HEK293 (cell line): ENCODE results near the gene AFF3.

Experiments
- CTCF ChIA-PET: fragments of 350-600 bp; formaldehyde crosslinking; extraction: SDS; loops from one replicate; lab custom pipeline; 2021; ENCODE audit warnings: antibody characterized with exemption; lab: Yijun Ruan, JAX
- POLR2A ChIA-PET: fragments of 300-600 bp; formaldehyde crosslinking; extraction: SDS; loops from one replicate; lab custom pipeline; 2020; ENCODE audit warnings: antibody characterized with exemption, inconsistent platforms; lab: Yijun Ruan, JAX
- H3K27ac ChIP-seq: fragments of 200-500 bp; sonication (Bioruptor generic); 2 replicates; pipeline ENCODE4 v1.5.1; 2014; ENCODE audit warnings: low read depth, low read length, control low read depth, inconsistent platforms; ENCODE audit errors: extremely low read depth
- H3K36me3 ChIP-seq, 2 experiments: fragments of 200-500 bp in 1 of 2; sonication (Bioruptor generic) in 1 of 2; 1 replicate in 1 of 2; 2 replicates in 1 of 2; pipeline ENCODE4 v1.5.1; 2014 to 2017; ENCODE audit warnings: inconsistent platforms in 2 of 2, low read length in 2 of 2; ENCODE audit not compliant: control insufficient read depth in 2 of 2, insufficient read depth in 1 of 2
- H3K4me1 ChIP-seq: fragments of 200-500 bp; sonication (Bioruptor generic); 2 replicates; pipeline ENCODE4 v1.5.1; 2014; ENCODE audit warnings: mild to moderate bottlenecking, low read length, inconsistent platforms; ENCODE audit not compliant: control insufficient read depth, insufficient read depth
- H3K4me3 ChIP-seq: 2 replicates; pipeline ENCODE4 v1.5.1; 2011; ENCODE audit warnings: low read depth, mild to moderate bottlenecking, control low read depth, low read length, moderate library complexity
- H3K9me3 ChIP-seq: fragments of 200-500 bp; sonication (Bioruptor generic); 2 replicates; pipeline ENCODE4 v1.5.1; 2014; ENCODE audit warnings: low read depth, low read length, inconsistent platforms; ENCODE audit not compliant: control insufficient read depth, insufficient read depth
- ELK4 ChIP-seq: IDR thresholded peaks from 2 replicates; pipeline ENCODE4 v1.6.1; 2011; ENCODE audit warnings: mild to moderate bottlenecking, low read depth, low read length, borderline replicate concordance
- GLIS2 ChIP-seq: fragments of 450-650 bp; formaldehyde crosslinking; IDR thresholded peaks from 2 replicates; pipeline ENCODE4 v1.5.1; 2016; ENCODE audit warnings: missing biosample characterization, missing genetic modification characterization
- HOXD13 ChIP-seq: sonication (generic); formaldehyde crosslinking; IDR thresholded peaks from 2 replicates; pipeline ENCODE4 v1.8.0; 2022; ENCODE audit warnings: missing genetic modification reagents, borderline replicate concordance
- KLF1 ChIP-seq: fragments of 450-650 bp; formaldehyde crosslinking; IDR thresholded peaks from 2 replicates; pipeline ENCODE4 v1.5.1; 2016; ENCODE audit warnings: missing biosample characterization, missing genetic modification characterization
- PBX3 ChIP-seq: sonication (generic); formaldehyde crosslinking; IDR thresholded peaks from 2 replicates; pipeline ENCODE4 v1.8.1; 2022; ENCODE audit warnings: mild to moderate bottlenecking, moderate library complexity, missing genetic modification reagents
- RBAK ChIP-seq: fragments of 450-650 bp; formaldehyde crosslinking; IDR thresholded peaks from 2 replicates; pipeline ENCODE4 v1.5.1; 2016; ENCODE audit warnings: missing biosample characterization, missing genetic modification characterization
- SCRT1 ChIP-seq: fragments of 450-650 bp; formaldehyde crosslinking; IDR thresholded peaks from 2 replicates; pipeline ENCODE4 v1.5.1; 2016; ENCODE audit warnings: missing biosample characterization, missing genetic modification characterization, borderline replicate concordance
- ZBTB21 ChIP-seq: fragments of 450-650 bp; formaldehyde crosslinking; IDR thresholded peaks from 2 replicates; pipeline ENCODE4 v1.5.1; 2017; ENCODE audit warnings: missing biosample characterization, missing genetic modification characterization
- ZFP3 ChIP-seq: fragments of 450-650 bp; formaldehyde crosslinking; IDR thresholded peaks from 2 replicates; pipeline ENCODE4 v1.5.1; 2016; ENCODE audit warnings: low read depth, missing biosample characterization, missing genetic modification characterization
- ZFP37 ChIP-seq: fragments of 450-650 bp; formaldehyde crosslinking; IDR thresholded peaks from 2 replicates; pipeline ENCODE4 v1.5.1; 2016; ENCODE audit warnings: missing biosample characterization, missing genetic modification characterization
- ZNF146 ChIP-seq: fragments of 450-650 bp; formaldehyde crosslinking; IDR thresholded peaks from 2 replicates; pipeline ENCODE4 v1.5.1; 2016; ENCODE audit warnings: missing biosample characterization, missing genetic modification characterization
- ZNF184 ChIP-seq: fragments of 450-650 bp; IDR thresholded peaks from 2 replicates; pipeline ENCODE4 v1.5.1; 2018; ENCODE audit warnings: missing biosample characterization, mild to moderate bottlenecking, missing genetic modification characterization
- ZNF350 ChIP-seq: fragments of 450-650 bp; formaldehyde crosslinking; IDR thresholded peaks from 2 replicates; pipeline ENCODE4 v1.5.0; 2017; ENCODE audit warnings: missing biosample characterization, mild to moderate bottlenecking, missing genetic modification characterization
- ZNF513 ChIP-seq: fragments of 450-650 bp; IDR thresholded peaks from 2 replicates; pipeline ENCODE4 v1.5.1; 2018; ENCODE audit warnings: missing biosample characterization, missing genetic modification characterization
- ZNF658 ChIP-seq: fragments of 450-650 bp; formaldehyde crosslinking; IDR thresholded peaks from 2 replicates; pipeline ENCODE4; 2016; ENCODE audit warnings: missing biosample characterization, missing genetic modification characterization
- ZNF707 ChIP-seq: fragments of 450-650 bp; formaldehyde crosslinking; IDR thresholded peaks from 2 replicates; pipeline ENCODE4 v1.5.1; 2016; ENCODE audit warnings: missing biosample characterization, missing genetic modification characterization
- ZNF747 ChIP-seq: fragments of 450-650 bp; formaldehyde crosslinking; IDR thresholded peaks from 2 replicates; pipeline ENCODE4 v1.5.1; 2016; ENCODE audit warnings: missing biosample characterization, missing genetic modification characterization
- ZNF776 ChIP-seq: fragments of 450-650 bp; formaldehyde crosslinking; IDR thresholded peaks from 2 replicates; pipeline ENCODE4 v1.5.0; 2017; ENCODE audit warnings: missing biosample characterization, missing genetic modification characterization, borderline replicate concordance
- ZNF785 ChIP-seq: fragments of 450-650 bp; formaldehyde crosslinking; IDR thresholded peaks from 2 replicates; pipeline ENCODE4 v1.5.1; 2016; ENCODE audit warnings: missing biosample characterization, missing genetic modification characterization
- ZNF843 ChIP-seq: fragments of 450-650 bp; formaldehyde crosslinking; IDR thresholded peaks from 2 replicates; pipeline ENCODE4 v1.5.1; 2016; ENCODE audit warnings: missing biosample characterization, missing genetic modification characterization
- ZSCAN5A ChIP-seq: fragments of 450-650 bp; formaldehyde crosslinking; IDR thresholded peaks from 2 replicates; pipeline ENCODE4 v1.5.1; 2016; ENCODE audit warnings: missing biosample characterization, missing genetic modification characterization
- TF ChIP-seq, protein P1 (sequence below): fragments of 450-650 bp; formaldehyde crosslinking; conservative IDR thresholded peaks from 2 replicates; pipeline ENCODE4 v1.5.1; 2016; ENCODE audit warnings: low read depth, missing biosample characterization, missing genetic modification characterization
- TF ChIP-seq, protein P2 (sequence below): fragments of 450-650 bp; formaldehyde crosslinking; IDR thresholded peaks from 2 replicates; pipeline ENCODE4 v1.5.1; 2016; ENCODE audit warnings: missing biosample characterization, missing genetic modification characterization

AFF3 gene

DNA sequence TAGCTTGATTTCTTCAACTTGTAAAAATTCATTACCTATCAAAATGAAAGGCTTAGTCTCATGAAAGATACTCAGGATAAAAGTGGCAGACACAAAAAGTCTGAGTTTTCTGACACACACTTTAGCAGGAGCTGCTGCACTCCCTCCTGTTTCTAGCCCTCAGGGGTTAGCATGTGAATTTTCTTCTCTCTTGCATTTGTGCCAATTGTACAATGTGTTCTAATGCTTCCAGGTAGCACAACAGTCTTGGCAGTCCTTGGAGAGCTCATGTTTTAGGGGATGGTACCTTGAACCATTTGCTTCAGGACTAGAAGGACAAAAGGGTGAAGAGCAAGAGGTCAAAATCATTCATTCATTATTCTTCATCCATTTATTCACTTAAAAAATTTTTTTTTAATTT lies 316.8 kb downstream of the AFF3 start:
- H3K4me3 ChIP-seq, result no peak overlapping the region
- no peaks in the 10 kb centered on the region for H3K36me3 ChIP-seq
- H3K4me1 ChIP-seq, result no peaks in the 10 kb centered on the region
- TF ChIP-seq, protein P1, sequence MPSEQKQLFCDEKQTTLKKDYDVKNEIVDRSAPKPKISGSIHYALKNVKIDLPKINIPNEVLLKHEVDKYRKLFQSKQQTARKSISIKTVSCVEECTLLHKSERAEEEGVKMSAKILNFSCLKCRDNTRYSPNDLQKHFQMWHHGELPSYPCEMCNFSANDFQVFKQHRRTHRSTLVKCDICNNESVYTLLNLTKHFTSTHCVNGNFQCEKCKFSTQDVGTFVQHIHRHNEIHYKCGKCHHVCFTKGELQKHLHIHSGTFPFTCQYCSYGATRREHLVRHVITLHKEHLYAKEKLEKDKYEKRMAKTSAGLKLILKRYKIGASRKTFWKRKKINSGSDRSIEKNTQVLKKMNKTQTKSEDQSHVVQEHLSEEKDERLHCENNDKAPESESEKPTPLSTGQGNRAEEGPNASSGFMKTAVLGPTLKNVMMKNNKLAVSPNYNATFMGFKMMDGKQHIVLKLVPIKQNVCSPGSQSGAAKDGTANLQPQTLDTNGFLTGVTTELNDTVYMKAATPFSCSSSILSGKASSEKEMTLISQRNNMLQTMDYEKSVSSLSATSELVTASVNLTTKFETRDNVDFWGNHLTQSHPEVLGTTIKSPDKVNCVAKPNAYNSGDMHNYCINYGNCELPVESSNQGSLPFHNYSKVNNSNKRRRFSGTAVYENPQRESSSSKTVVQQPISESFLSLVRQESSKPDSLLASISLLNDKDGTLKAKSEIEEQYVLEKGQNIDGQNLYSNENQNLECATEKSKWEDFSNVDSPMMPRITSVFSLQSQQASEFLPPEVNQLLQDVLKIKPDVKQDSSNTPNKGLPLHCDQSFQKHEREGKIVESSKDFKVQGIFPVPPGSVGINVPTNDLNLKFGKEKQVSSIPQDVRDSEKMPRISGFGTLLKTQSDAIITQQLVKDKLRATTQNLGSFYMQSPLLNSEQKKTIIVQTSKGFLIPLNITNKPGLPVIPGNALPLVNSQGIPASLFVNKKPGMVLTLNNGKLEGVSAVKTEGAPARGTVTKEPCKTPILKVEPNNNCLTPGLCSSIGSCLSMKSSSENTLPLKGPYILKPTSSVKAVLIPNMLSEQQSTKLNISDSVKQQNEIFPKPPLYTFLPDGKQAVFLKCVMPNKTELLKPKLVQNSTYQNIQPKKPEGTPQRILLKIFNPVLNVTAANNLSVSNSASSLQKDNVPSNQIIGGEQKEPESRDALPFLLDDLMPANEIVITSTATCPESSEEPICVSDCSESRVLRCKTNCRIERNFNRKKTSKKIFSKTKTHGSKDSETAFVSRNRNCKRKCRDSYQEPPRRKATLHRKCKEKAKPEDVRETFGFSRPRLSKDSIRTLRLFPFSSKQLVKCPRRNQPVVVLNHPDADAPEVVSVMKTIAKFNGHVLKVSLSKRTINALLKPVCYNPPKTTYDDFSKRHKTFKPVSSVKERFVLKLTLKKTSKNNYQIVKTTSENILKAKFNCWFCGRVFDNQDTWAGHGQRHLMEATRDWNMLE (tag by site-specific recombination), result no peak
- TF ChIP-seq ZNF747 (tag by site-specific recombination) (no peak), ZNF184 (tag by site-specific recombination) (no peak)
- no peak overlapping the region for H3K27ac ChIP-seq
- ChIA-PET CTCF (interaction anchor here (1.1 kb wide), 1 partner anchor 10 kb away, joined by 5 read pairs; no protein-coding TSS in a partner anchor), POLR2A (no interaction called here)
- no peaks in the 10 kb centered on the region for H3K9me3 ChIP-seq

GRCh38 chr2:99824758-99825157 lies 317.6 kb downstream of the AFF3 start:
- POLR2A ChIA-PET, result no interaction called here
- H3K36me3 ChIP-seq, result no peaks in the 10 kb centered on the region
- CTCF ChIA-PET, result no interaction called here

More at GRCh38 chr2:99824758-99825157, 317.6 kb downstream of the AFF3 start:
- no peaks in the 10 kb centered on the region for H3K9me3 ChIP-seq
- H3K4me3 ChIP-seq, result no peak overlapping the region
- no peak for TF ChIP-seq ZNF658 (tag by site-specific recombination)
- no peak for TF ChIP-seq ZNF513
- TF ChIP-seq ZNF776 (tag by site-specific recombination), result no peak
- TF ChIP-seq ZFP37 (tag by site-specific recombination), result no peak
- no peak for TF ChIP-seq ZBTB21
- TF ChIP-seq, protein P2, sequence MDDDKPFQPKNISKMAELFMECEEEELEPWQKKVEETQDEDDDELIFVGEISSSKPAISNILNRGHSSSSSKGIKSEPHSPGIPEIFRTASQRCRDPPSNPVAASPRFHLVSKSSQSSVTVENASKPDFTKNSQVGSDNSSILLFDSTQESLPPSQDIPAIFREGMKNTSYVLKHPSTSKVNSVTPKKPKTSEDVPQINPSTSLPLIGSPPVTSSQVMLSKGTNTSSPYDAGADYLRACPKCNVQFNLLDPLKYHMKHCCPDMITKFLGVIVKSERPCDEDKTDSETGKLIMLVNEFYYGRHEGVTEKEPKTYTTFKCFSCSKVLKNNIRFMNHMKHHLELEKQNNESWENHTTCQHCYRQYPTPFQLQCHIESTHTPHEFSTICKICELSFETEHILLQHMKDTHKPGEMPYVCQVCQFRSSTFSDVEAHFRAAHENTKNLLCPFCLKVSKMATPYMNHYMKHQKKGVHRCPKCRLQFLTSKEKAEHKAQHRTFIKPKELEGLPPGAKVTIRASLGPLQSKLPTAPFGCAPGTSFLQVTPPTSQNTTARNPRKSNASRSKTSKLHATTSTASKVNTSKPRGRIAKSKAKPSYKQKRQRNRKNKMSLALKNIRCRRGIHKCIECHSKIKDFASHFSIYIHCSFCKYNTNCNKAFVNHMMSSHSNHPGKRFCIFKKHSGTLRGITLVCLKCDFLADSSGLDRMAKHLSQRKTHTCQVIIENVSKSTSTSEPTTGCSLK (tag by site-specific recombination), result no peak
- no peak for TF ChIP-seq ZNF785 (tag by site-specific recombination)
- no peak for TF ChIP-seq ZNF707 (tag by site-specific recombination)
- no peak for TF ChIP-seq GLIS2 (tag by site-specific recombination)
- TF ChIP-seq ZFP3 (tag by site-specific recombination), result no peak
- no peak for TF ChIP-seq PBX3 (CRISPR knock-in tag)
- TF ChIP-seq SCRT1, result no peak
- TF ChIP-seq KLF1 (tag by site-specific recombination), result no peak
- no peak for TF ChIP-seq ZNF146 (tag by site-specific recombination)
- TF ChIP-seq ZNF843 (tag by site-specific recombination), result no peak
- TF ChIP-seq RBAK (tag by site-specific recombination), result no peak
- TF ChIP-seq ZNF350, result no peak
- TF ChIP-seq HOXD13 (CRISPR knock-in tag), result no peak
- TF ChIP-seq ZSCAN5A (tag by site-specific recombination), result no peak
- no peak for TF ChIP-seq ELK4
- H3K4me1 ChIP-seq, result no peaks in the 10 kb centered on the region
- no peak overlapping the region for H3K27ac ChIP-seq
